Measurements from ENCODE around the gene CYP11A1.

GRCh38 chr15:74300057-74300795 is 67.2 kb downstream of the CYP11A1 start:
- TF ChIP-seq CTCF (conservative IDR thresholded peaks at IDR 0.05) = no peak
- TF ChIP-seq ZFX (IDR thresholded peaks at IDR 0.05) = no peak
